Endometrial microvascular endothelial cells (primary cell): Measurements from ENCODE around the gene PLK3. TPM values are rescaled to one million over a fixed set of nuclear protein-coding genes. Genes with fewer than 3 reads are reported as not detected.
"Not testable (repeated sequence)": the region's sequence is repeated elsewhere in the genome, so short reads cannot be mapped to it uniquely, and the experiment has no call there.

ENCODE experiments used
- in situ Hi-C: cut with HindIII; loops from 2 replicates; pipeline ENCODE4 v1.10.0; 2017; ENCODE audit warnings: low sequenced_read_pairs, low pct_unique_long_range_greater_than_20kb; ENCODE audit errors: inconsistent ontology term
- total RNA-seq: library from RNA; depleted of rRNA; stranded (reverse); fragments of >200 nt; gene quantifications from one replicate; pipeline ENCODE4 v1.2.3, GENCODE V29; 2015; ENCODE audit errors: inconsistent ontology term

The PLK3 gene
- 39.2 TPM for total RNA-seq

- in situ Hi-C loops, result no loop called here
These were observed at the start of gene PLK3 for GRCh38 chr1:44799770-44800584. Gene PLK3, plus strand, starts transcription at chr1:44800377. Its CDS starts 87 bp downstream, at chr1:44800464.

DNA sequence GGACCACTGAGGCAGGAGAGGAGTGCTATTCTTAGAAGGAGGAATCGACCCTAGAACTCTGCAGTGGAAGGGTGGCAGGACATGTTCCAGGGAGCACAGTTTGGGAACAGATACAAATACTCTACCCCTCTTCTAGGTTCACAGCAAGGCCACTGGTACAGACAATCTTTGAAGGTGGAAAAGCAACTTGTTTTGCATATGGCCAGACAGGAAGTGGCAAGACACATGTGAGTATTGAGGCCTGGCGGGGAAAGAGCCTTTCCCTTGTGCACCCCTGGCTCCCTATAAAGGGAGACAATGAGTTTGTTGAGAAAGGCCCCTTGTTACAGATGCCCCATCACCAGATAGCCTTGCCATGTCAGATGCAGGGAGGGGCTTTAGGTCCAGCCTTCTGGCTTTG, 42.8 kb upstream of the PLK3 start:
- in situ Hi-C loops, result no loop called here

- in situ Hi-C loops, result no loop called here
These were observed 41.1 kb upstream of the PLK3 start for GRCh38 chr1:44759077-44759476.

GRCh38 chr1:44760876-44761275, 39.3 kb upstream of the PLK3 start:
- in situ Hi-C loops, result no loop called here

- in situ Hi-C loops, result not testable (repeated sequence)
These were observed 33.8 kb upstream of the PLK3 start for GRCh38 chr1:44766421-44766820.

- in situ Hi-C loops, result no loop called here
These were observed 24.9 kb upstream of the PLK3 start, which contains the start of gene RPS8 for GRCh38 chr1:44775078-44775929. Gene RPS8, plus strand, starts transcription at chr1:44775540. Its CDS starts 57 bp downstream, at chr1:44775597.

DNA sequence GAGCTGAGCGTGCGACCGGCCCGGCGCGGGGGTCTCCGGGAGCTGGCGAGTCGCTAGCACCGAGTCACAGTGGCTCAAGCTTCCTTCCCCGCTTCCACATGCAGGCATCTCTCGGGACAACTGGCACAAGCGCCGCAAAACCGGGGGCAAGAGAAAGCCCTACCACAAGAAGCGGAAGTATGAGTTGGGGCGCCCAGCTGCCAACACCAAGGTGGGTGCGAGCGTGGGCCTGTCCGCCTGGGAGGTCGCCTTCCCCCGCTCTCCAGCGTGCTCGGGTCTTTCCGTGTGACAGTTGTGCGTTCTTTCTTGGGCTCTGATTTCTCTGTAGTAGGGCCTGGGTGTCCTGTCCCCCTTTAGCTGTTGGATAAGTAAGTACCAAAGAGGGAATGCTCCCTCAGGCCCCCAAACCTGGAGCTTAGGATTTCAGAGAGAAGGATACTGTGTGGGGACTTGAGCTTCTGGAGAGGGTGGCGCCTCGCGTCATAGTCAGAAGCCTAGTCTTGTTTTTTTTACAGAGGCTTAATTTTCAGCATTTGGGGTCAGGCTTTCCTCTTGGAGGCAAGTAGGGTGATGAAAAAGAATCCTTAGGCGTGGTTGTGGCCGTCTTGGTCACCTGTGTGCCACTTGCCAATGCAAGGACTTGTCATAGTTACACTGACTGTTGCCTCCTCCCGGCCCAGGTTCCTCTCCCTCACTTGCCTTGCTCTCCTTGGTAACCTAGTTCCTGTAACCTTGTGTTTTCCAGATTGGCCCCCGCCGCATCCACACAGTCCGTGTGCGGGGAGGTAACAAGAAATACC, 24.0 kb upstream of the PLK3 start:
- in situ Hi-C loops, result no loop called here

DNA sequence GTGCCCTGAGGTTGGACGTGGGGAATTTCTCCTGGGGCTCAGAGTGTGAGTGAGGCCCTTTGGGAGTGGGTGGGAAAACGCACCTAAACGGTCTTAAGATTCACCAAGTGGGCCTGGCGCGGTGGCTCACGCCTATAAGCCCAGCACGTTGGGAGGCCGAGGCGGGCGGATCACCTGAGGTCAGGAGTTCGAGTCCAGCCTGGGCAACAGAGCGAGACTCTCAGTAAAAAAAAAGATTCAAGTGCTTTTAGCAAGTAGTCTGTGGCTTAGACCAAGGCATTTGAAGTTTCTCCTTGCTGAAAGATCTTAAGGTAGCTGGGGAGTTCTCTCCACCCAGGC, 23.5 kb upstream of the PLK3 start:
- in situ Hi-C loops, result no loop called here

GRCh38 chr1:44777547-44777946, 22.6 kb upstream of the PLK3 start:
- in situ Hi-C loops, result no loop called here

GRCh38 chr1:44777969-44778635, 22.1 kb upstream of the PLK3 start:
- in situ Hi-C loops, result no loop called here

DNA sequence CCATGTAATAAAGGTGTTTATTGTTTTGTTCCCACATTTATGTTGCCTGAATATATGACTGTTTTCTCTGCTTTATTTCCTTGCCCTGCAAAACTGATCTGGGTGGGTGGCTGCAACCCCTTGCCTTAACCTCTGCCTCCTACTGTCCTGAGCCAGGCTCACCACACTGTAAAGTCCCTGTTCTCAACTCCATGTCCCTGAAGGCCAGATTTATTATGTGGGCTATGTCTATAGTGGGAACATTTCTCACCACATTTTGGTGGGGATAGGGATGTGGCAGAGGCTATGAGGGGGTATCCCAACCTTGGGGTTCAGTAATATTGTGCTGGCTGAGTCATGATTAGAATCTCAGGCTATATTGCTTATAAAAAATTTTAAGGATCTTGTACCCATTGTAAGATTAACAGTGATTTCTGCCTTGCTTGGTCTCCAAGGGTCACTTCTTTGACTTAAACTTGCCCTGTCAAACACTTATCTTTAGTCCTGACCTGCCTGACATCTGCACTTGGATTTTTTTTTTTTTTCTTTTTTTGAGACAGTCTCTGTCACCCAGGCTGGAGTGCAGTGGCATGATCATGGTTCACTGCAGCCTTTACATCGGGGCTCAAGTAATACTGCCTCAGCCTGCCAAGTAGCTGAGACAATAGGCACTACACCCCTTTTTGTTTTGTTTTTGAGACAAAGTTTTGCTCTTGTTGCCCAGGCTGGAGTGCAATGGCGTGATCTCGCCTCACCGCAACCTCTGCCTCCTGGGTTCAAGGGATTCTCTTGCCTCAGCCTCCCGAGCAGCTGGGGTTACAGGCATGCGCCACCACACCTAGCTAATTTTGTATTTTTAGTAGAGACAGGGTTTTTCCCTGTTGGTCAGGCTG, 21.2 kb upstream of the PLK3 start:
- in situ Hi-C loops, result no loop called here

DNA sequence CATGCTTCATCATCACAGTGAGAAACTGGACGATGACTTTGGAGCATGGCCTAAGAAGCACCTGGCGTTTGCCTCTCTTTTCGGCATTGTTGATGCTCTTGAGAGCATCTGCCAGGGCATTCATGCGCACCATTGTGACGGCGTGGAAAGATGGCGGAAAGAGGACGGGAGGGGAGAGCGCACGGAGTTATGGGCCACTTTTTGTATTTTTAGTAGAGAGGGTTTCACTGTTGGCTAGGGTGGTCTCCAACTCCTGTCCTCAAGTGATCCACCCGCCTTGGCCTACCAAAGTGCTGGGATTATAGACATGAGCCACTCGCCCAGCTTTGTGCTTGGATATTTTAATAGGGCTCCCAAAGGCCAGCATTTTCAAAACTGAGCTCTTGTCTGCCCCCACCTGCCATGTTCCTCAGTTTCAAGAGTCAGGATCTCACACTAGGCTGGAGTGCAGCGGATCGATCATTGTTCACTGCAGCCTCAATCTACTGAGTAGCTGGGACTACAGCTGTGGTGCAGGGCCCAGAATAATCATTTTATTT, 19.5 kb upstream of the PLK3 start:
- in situ Hi-C loops, result no loop called here

DNA sequence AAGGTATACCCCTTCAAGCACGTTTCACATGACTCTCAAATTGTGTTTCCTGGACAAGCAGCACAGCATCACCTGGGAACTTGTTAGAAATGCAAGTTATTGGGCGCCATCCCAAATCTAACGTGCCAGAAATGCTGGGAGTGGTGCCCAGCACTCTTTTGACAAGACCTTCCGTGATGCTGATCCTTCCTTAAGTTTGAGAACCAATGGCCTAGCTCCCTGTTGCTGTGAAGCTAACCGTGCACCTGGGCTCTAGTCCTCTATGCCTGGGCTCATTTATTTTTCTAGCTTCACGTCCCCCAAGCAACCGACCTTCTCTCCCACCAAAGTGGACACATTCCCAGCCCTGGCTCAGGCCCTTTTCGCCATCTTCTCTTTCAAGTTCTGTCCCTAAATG, 16.5 kb upstream of the PLK3 start:
- in situ Hi-C loops, result no loop called here

DNA sequence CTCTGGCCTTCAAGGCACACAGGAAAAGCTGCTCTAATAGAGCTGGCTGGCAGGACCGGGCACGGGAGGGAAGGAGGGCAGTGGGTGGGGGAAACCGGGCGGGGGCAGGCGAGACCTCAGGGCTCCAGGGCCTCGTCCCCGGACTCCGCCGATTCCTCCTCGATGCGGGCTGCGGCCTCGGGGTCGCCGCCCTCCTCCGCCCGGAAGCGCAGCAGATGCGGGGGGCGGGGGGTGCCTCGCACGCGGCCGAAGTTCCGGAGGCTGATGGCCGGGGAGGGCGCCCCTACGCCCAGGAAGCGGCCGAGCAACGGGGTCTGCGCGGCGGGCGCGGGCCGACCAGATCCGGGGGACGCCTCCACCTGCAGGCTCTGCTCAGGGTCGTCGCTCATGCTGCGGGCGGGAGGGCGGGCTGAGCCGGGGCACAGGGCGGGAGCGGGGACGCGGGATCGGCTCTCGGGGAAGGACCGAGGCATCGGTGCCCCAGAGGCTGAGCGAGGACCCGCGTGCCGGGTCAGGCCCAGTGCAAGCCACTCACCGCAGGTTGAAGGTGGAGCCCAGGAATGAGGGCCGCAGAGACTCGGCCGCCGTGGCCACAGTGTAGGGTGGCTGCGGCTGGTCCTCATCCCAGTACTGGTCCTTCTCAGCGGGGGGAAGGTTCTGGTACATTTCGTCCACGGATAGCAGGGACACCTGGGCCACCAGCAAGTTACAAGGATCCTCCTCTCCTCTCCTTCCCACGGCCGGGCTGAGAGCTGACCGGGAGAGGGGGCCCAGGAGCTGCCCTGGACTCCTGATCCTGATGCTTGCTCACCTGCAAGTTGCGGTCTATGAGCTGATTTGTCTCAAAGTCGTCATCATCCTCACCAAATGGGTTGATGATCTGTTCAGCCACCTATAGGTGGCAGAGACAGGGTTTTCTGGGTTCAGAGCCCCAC, 15.8 kb upstream of the PLK3 start:
- in situ Hi-C loops, result no loop called here

DNA sequence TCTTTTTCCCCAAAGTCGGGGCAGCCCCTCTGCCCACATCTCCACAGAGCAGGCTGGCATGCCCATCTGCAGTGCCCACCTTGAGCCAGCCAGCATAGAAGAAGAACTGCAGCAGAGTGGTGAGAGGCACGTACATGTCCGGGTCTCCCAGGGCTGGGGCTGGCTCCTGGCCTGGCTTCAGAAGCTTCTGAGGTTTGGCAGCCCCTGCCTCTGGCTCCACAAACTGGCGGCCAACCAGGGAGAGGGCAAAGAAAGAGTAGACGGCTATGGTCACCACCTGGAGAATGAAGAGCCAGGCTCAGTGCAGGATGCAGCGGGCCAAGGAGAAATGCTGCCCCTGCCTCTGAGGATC, 15.2 kb upstream of the PLK3 start:
- in situ Hi-C loops, result no loop called here

GRCh38 chr1:44785501-44786137, 14.6 kb upstream of the PLK3 start:
- in situ Hi-C loops, result no loop called here
